Measurements from ENCODE around the gene DACH2. TPM values are rescaled to one million over a fixed set of nuclear protein-coding genes. Genes with fewer than 3 reads are reported as not detected.

Gene DACH2
- total and polyA plus RNA-seq, 9 of the 15 experiments (the other 6 are each of a cell fraction or from before 2014, with no cell fraction given), result not detected

DNA sequence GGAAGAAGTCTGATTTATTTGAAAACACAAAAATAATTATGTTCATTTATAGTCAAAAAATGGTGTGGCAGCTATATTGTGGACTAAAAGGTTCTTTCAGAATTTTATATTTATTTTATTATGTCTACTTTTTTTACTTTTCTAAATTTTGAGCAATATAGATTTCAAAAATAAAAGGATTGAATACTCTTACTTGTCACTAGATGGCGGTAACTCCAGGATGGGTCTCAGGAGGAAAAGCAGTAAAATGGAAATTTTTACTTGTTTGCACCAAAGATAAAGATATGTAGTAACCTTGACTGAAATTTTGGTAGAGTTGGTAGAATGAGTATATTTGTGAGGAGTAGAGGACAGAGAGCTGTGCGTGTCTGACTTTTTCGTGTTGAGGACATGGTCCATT lies 14.5 kb upstream of the DACH2 start:
- WGBS (ENCODE audit: insufficient coverage, low coverage, missing lambda C conversion rate), result 0% methylated on average over 3 of the region's 3 CpGs
- intact Hi-C loops (cut with micrococcal nuclease), result loop anchor here (5.0 kb wide), 1 partner anchor 1164 kb away; no protein-coding TSS in a partner anchor
- ATAC-seq (no peak), DNase-seq (ENCODE audit: extremely low read depth in 1 of 4, low spot score in 3 of 4) (peak in 1 of 4 experiments; percentile 7), FAIRE-seq (no peak)
- H3K4me1 ChIP-seq (replicated peaks in 1 of 2; ENCODE audit: control insufficient read depth in 2 of 2, insufficient read depth in 2 of 2, low read length in 2 of 2), result no peaks in the 10 kb centered on the region
- H3K27ac ChIP-seq (ENCODE audit: extremely low read depth, low read depth, low read length), result no peak overlapping the region
- no peaks in the 10 kb centered on the region for H3K27me3 ChIP-seq (ENCODE audit: control insufficient read depth in 2 of 2, insufficient read depth in 2 of 2, low read length in 2 of 2)
- no peak overlapping the region for H2AFZ ChIP-seq (ENCODE audit: low read depth, low read length)
- no TSS peak for BruUV-seq (replicated peaks)
- no peaks in the 10 kb centered on the region for H3K79me2 ChIP-seq (ENCODE audit: control insufficient read depth, insufficient read depth, low read length)
- ChIA-PET POLR2A (no interaction called here), CTCF (ENCODE audit: low intra/inter-chr PET ratio) (no interaction called here)
- no peaks in the 10 kb centered on the region for H3K9me3 ChIP-seq (replicated peaks; ENCODE audit: control insufficient read depth, insufficient read depth, low read depth, low read length)
- no peak overlapping the region for H3K9ac ChIP-seq (ENCODE audit: insufficient read depth in 1 of 2, low read depth in 2 of 2, low read length in 2 of 2)
- H3K9me1 ChIP-seq (ENCODE audit: control insufficient read depth, insufficient read depth, low read length), result no peaks in the 10 kb centered on the region
- H3K4me2 ChIP-seq (ENCODE audit: insufficient read depth, low read length), result no peak overlapping the region
- H3K36me3 ChIP-seq (ENCODE audit: control insufficient read depth, insufficient read depth, low read length), result no peaks in the 10 kb centered on the region
- no peak overlapping the region for H3K4me3 ChIP-seq
- H4K20me1 ChIP-seq (replicated peaks; ENCODE audit: control insufficient read depth, insufficient read depth, low read length), result no peaks in the 10 kb centered on the region
- in situ Hi-C loops (cut with MboI), result no loop called here
- TF ChIP-seq SMC3 (conservative IDR thresholded peaks at IDR 0.05; ENCODE audit: insufficient read depth, low read depth, low read length) (0 out of 2 replicates have a peak, but pooled peaks have one; percentile 19), BRD9 (IDR thresholded peaks at IDR 0.05; ENCODE audit: low read depth, partially characterized antibody) (no peak), ZNF282 (CRISPR knock-in tag; IDR thresholded peaks at IDR 0.05) (no peak), TAF15 (IDR thresholded peaks at IDR 0.05; ENCODE audit: low read depth, low read length) (no peak), ZNF140 (CRISPR knock-in tag; IDR thresholded peaks at IDR 0.05) (no peak), E2F3 (CRISPR knock-in tag; IDR thresholded peaks at IDR 0.05) (no peak), BRCA1 (IDR thresholded peaks at IDR 0.05) (no peak), BRCA1 (CRISPR knock-in tag; IDR thresholded peaks at IDR 0.05) (no peak), GABPB1 (CRISPR knock-in tag; IDR thresholded peaks at IDR 0.05) (no peak), RFX5 (IDR thresholded peaks at IDR 0.05; ENCODE audit: low read depth, low read length) (no peak), ZNF76 (CRISPR knock-in tag; IDR thresholded peaks at IDR 0.05; ENCODE audit: borderline replicate concordance) (no peak)
- TF ChIP-seq, protein P1, sequence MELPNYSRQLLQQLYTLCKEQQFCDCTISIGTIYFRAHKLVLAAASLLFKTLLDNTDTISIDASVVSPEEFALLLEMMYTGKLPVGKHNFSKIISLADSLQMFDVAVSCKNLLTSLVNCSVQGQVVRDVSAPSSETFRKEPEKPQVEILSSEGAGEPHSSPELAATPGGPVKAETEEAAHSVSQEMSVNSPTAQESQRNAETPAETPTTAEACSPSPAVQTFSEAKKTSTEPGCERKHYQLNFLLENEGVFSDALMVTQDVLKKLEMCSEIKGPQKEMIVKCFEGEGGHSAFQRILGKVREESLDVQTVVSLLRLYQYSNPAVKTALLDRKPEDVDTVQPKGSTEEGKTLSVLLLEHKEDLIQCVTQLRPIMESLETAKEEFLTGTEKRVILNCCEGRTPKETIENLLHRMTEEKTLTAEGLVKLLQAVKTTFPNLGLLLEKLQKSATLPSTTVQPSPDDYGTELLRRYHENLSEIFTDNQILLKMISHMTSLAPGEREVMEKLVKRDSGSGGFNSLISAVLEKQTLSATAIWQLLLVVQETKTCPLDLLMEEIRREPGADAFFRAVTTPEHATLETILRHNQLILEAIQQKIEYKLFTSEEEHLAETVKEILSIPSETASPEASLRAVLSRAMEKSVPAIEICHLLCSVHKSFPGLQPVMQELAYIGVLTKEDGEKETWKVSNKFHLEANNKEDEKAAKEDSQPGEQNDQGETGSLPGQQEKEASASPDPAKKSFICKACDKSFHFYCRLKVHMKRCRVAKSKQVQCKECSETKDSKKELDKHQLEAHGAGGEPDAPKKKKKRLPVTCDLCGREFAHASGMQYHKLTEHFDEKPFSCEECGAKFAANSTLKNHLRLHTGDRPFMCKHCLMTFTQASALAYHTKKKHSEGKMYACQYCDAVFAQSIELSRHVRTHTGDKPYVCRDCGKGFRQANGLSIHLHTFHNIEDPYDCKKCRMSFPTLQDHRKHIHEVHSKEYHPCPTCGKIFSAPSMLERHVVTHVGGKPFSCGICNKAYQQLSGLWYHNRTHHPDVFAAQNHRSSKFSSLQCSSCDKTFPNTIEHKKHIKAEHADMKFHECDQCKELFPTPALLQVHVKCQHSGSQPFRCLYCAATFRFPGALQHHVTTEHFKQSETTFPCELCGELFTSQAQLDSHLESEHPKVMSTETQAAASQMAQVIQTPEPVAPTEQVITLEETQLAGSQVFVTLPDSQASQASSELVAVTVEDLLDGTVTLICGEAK (IDR thresholded peaks at IDR 0.05), result no peak
- TF ChIP-seq, protein P1 (CRISPR knock-in tag; IDR thresholded peaks at IDR 0.05), result no peak
- TF ChIP-seq, protein P2, sequence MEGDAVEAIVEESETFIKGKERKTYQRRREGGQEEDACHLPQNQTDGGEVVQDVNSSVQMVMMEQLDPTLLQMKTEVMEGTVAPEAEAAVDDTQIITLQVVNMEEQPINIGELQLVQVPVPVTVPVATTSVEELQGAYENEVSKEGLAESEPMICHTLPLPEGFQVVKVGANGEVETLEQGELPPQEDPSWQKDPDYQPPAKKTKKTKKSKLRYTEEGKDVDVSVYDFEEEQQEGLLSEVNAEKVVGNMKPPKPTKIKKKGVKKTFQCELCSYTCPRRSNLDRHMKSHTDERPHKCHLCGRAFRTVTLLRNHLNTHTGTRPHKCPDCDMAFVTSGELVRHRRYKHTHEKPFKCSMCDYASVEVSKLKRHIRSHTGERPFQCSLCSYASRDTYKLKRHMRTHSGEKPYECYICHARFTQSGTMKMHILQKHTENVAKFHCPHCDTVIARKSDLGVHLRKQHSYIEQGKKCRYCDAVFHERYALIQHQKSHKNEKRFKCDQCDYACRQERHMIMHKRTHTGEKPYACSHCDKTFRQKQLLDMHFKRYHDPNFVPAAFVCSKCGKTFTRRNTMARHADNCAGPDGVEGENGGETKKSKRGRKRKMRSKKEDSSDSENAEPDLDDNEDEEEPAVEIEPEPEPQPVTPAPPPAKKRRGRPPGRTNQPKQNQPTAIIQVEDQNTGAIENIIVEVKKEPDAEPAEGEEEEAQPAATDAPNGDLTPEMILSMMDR (IDR thresholded peaks at IDR 0.05 in 2 of 3, conservative IDR thresholded peaks at IDR 0.05 in 1 of 3; ENCODE audit: insufficient read depth in 2 of 3, low read depth in 1 of 3, low read length in 3 of 3), result peak in 1 of 3 experiments; percentile 52; a peak in 2 of 6 replicates

Measured in K562 (cell line).